Measurements from ENCODE around the gene MAML1.

Gene MAML1

DNA sequence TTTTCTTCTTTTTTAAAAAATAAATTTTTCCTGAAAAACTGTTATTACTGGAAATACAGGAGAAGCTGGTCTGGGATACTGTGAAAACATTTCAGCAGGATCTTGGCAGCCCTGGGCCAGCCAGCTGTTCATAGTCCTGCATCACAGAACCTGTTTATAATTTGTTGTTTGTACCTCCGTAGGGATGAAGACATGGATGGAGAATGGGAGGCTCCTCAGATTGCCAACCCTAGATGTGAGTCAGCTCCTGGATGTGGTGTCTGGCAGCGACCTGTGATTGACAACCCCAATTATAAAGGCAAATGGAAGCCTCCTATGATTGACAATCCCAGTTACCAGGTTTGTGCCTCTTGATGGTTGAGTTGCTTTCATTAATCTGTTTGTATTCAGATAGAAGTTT lies 12.4 kb upstream of the MAML1 start:
- peaks cover 60% of the 10 kb centered on the region for H3K36me3 ChIP-seq
- H3K27ac ChIP-seq, result no peak overlapping the region
- no peak overlapping the region for H3K4me3 ChIP-seq (ENCODE audit: low read depth, low read length)
- TF ChIP-seq, protein P1, sequence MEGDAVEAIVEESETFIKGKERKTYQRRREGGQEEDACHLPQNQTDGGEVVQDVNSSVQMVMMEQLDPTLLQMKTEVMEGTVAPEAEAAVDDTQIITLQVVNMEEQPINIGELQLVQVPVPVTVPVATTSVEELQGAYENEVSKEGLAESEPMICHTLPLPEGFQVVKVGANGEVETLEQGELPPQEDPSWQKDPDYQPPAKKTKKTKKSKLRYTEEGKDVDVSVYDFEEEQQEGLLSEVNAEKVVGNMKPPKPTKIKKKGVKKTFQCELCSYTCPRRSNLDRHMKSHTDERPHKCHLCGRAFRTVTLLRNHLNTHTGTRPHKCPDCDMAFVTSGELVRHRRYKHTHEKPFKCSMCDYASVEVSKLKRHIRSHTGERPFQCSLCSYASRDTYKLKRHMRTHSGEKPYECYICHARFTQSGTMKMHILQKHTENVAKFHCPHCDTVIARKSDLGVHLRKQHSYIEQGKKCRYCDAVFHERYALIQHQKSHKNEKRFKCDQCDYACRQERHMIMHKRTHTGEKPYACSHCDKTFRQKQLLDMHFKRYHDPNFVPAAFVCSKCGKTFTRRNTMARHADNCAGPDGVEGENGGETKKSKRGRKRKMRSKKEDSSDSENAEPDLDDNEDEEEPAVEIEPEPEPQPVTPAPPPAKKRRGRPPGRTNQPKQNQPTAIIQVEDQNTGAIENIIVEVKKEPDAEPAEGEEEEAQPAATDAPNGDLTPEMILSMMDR (IDR thresholded peaks at IDR 0.05; ENCODE audit: low read depth, low read length), result no peak
- no peaks in the 10 kb centered on the region for H3K9me3 ChIP-seq (ENCODE audit: severe bottlenecking)
- DNase-seq, result no peak
- H3K27me3 ChIP-seq (ENCODE audit: insufficient read depth, low read depth, severe bottlenecking), result no peaks in the 10 kb centered on the region

DNA sequence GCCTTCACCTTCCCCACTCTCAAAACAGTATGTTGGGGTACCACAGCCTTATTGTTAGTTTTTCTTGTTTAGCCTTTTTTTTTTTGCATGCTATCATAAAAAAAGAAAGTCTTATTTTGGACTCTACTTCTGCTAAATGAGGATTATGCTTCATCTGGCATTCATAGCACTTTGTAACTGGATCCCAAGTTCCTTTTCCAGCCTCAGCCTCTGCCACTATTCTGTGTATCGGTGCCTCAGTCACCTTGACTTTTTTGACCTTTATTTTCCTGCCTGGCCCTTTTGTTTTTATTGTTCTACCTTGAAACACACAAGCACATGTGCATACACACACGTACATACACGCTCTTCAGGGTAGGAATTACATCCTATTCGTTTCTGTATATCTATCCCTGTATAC lies 8.5 kb upstream of the MAML1 start:
- DNase-seq, result no peak
- no peaks in the 10 kb centered on the region for H3K27me3 ChIP-seq (ENCODE audit: insufficient read depth, low read depth, severe bottlenecking)
- no peak overlapping the region for H3K4me3 ChIP-seq (ENCODE audit: low read depth, low read length)
- H3K27ac ChIP-seq, result no peak overlapping the region
- no peaks in the 10 kb centered on the region for H3K9me3 ChIP-seq (ENCODE audit: severe bottlenecking)
- TF ChIP-seq, protein P1 (IDR thresholded peaks at IDR 0.05; ENCODE audit: low read depth, low read length), result no peak
- peaks cover 56% of the 10 kb centered on the region for H3K36me3 ChIP-seq

DNA sequence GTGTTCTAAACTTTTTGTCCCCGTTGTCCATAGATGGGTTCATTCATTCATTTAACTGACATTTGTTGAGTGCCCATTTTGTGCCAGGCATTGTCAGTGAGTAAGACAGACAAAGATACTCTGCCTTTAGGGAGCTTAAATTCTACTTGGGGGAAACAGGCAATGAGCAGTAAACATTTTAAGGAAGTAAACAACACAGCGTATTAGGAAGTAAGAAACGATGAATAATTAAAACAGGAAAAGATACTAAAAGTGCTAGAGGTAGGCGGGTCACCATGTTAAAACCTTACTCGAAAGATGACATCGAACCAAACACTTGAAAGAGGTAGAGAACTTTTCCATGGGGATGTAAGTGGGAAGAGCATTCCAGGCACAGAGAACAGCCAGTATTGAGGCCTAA lies 5.5 kb upstream of the MAML1 start:
- Histone ChIP-seq H3K27ac (no peak overlapping the region), H3K9me3 (ENCODE audit: severe bottlenecking) (no peaks in the 10 kb centered on the region), H3K27me3 (ENCODE audit: insufficient read depth, low read depth, severe bottlenecking) (no peaks in the 10 kb centered on the region), H3K4me3 (ENCODE audit: low read depth, low read length) (no peak overlapping the region), H3K36me3 (peaks cover 36% of the 10 kb centered on the region)
- TF ChIP-seq, protein P1 (IDR thresholded peaks at IDR 0.05; ENCODE audit: low read depth, low read length), result no peak
- no peak for DNase-seq

DNA sequence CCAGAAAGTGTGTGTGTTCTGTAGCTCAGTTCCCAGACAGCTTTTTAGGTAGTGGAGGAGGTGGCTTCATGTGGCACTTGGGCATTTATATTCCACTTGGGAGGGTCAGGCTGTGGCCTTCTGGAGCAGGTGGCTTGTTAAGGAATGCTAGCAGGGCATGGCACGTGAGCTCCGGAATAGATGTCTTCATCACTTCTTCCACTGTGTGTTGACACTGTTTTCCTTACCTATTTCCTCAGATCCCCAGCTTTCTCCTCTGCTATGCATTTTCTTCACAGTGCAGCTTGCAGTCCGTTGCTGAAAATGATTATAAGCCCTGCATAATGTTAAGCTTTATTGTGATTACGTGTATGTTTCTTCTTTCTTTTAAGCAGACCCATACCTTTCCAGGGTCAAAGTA lies 3.3 kb upstream of the MAML1 start:
- Histone ChIP-seq H3K4me3 (ENCODE audit: low read depth, low read length) (no peak overlapping the region), H3K36me3 (peaks cover 26% of the 10 kb centered on the region), H3K27me3 (ENCODE audit: insufficient read depth, low read depth, severe bottlenecking) (no peaks in the 10 kb centered on the region), H3K9me3 (ENCODE audit: severe bottlenecking) (no peaks in the 10 kb centered on the region), H3K27ac (no peak overlapping the region)
- TF ChIP-seq, protein P1 (IDR thresholded peaks at IDR 0.05; ENCODE audit: low read depth, low read length), result no peak
- DNase-seq, result no peak

DNA sequence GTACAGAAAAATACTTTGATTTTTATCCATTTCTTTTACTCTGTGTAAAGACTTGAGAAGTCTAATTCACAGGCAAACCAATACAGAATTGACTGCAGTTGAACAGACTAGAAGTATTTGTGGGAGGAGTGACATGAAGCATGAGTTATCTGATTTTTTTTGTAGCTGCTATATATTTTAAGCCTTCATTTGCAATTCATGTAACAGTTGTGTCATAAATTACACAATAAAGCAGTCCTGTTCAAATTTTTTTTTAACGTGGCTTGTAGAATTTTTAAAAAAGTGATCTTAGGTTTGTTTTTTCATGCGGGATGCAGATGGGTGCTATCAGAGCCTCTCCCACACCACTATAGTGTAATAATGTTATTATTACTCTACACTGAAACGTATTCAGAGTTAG lies 2.9 kb upstream of the MAML1 start:
- no peaks in the 10 kb centered on the region for H3K9me3 ChIP-seq (ENCODE audit: severe bottlenecking)
- H3K4me3 ChIP-seq (ENCODE audit: low read depth, low read length), result no peak overlapping the region
- H3K36me3 ChIP-seq, result peaks cover 23% of the 10 kb centered on the region
- H3K27ac ChIP-seq, result no peak overlapping the region
- H3K27me3 ChIP-seq (ENCODE audit: insufficient read depth, low read depth, severe bottlenecking), result no peaks in the 10 kb centered on the region
- TF ChIP-seq, protein P1 (IDR thresholded peaks at IDR 0.05; ENCODE audit: low read depth, low read length), result no peak
- DNase-seq, result no peak

DNA sequence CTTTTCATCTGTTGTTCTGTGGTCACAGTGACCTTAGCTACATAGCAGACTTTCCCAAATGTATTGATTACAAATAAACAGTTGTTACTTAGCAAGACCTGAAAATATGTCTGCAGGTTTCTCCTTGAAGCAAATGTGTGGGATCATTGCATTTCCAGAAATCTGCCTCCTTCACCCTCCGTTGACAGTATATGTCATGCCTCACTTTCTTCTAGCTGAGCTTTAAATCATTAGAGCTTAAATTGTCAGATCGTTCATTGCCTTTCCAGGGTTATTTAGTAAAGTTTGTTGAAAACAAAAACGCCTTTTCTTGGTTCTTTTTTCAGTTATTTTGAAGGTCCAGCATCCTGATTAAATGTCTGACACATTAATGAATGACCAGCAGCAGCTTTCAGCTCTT lies 2.3 kb upstream of the MAML1 start:
- no peaks in the 10 kb centered on the region for H3K27me3 ChIP-seq (ENCODE audit: insufficient read depth, low read depth, severe bottlenecking)
- peaks cover 19% of the 10 kb centered on the region for H3K36me3 ChIP-seq
- TF ChIP-seq, protein P1 (IDR thresholded peaks at IDR 0.05; ENCODE audit: low read depth, low read length), result no peak
- no peak overlapping the region for H3K27ac ChIP-seq
- no peak overlapping the region for H3K4me3 ChIP-seq (ENCODE audit: low read depth, low read length)
- H3K9me3 ChIP-seq (ENCODE audit: severe bottlenecking), result no peaks in the 10 kb centered on the region
- DNase-seq, result no peak

Data from WERI-Rb-1 (cell line).